RCC 7860 (cell line): ENCODE measurements around the gene KLHDC8B.

Experiments used
- DNase-seq: peaks from one replicate; pipeline ENCODE4 v3.0.0-alpha.2; 2015; ENCODE audit warnings: low spot score
- FAIRE-seq: peaks from 2 replicates; lab custom pipeline; 2012; peaks lifted over from hg19 to GRCh38; lab: Jason Lieb, UNC

The KLHDC8B gene

DNA sequence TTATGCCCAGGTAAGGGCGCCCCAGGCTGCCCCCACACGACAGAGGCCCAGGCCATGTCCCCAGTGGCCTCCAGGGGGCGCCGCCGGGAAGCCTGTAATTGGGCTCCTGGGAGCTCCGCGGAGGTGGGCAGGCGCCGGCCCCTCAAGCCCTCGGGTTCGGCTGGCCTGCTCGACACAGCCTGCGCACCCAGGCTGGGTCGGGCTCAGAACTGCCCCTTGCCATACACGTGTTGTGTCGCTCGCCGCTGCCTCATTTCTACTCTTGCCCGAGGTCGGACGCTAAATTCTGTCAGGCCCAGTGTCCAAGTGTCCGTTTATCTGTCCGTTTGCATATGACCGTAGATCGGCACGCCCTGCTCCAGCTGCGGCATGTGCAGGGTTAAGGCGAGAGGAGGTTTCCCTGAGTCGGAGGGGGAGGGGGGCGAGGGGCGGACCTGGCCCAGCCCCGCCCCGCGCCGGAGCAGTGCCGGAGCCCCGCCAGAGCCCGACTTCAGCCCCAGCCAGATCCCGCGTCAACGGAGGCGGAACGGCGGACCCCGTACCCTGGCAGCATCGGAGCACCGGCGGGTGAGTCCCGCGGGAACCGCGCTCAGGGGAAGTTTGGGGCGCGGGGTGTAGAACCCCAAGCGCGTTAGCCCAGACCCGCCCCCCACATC lies at the start of gene KLHDC8B:
Gene KLHDC8B (plus strand): TSS at position 480 of the 656 bp plus-strand sequence. CDS start 1,172 bp downstream, outside the sequence.
- FAIRE-seq, result no peak
- DNase-seq, result no peak

DNA sequence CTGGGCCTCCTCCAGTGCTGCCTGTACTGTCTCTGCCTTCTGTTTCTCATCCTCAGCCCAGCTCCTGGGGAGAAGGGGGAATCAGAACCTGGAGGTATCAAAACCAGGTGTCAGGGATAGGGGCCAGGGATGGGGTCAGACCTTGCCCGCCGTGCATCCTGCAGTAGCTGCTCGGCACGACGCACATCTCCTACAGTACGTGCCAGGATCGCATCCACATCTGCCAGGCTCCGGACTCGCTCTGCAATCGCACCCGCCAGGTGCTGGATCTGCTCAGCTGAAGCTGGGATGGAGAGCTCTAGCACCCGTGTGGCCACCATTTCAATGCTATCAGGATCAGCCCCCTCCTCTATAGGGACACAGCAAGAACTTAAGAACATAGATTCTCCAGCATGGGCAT lies 49.4 kb upstream of the KLHDC8B start:
- no peak for DNase-seq
- no peak for FAIRE-seq

DNA sequence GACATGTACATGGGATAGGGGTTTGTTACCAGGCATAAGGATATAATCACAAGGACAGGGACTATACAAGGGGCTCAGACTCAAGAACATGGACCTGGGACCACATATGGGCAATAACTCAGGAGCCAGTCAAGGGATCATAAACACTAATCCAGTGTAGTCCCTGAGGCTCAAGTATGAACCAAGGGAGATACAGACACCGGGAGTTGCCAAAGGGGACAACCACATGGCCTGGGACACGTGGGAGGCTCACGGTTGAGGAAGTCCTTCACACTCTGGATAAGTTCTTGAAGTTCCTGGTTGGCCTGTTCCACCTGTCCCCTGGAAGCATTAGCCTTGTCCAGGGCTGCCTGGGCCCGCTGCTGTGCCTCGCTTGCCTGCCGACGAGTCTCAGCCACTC lies 48.9 kb upstream of the KLHDC8B start:
- DNase-seq (no peak), FAIRE-seq (no peak)

DNA sequence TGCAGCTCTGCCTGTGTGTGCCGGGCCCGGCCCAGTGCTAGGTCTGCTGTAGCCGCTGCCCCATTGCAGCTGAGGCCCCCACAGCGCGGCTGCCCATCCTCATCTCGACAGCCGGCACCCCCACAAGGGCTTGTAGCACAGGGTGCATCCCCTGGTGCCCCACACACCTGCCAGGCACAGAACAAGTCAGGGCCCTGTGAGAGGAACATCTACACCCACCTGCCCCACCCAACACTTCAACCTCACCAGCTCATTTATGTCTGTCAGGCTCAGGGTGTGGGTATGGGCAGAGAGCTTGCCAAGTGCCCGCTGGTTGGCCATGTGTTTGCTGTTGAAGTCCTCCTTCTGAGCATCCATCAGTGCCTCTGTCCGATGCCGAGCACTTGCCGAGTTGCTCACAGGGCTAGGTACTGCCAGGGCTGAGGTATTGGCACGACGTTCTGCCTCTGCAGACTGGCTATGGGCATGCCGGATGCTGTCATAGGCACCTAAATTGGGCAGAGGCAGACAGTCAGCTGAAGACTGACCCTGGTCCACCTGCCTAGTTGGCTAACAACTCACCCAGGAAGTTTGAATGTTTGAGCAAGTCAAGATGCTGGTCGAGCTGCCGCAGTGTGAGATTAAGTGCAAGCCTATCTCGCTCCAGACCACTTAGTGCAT lies 48.4 kb upstream of the KLHDC8B start:
- no peak for DNase-seq
- no peak for FAIRE-seq

DNA sequence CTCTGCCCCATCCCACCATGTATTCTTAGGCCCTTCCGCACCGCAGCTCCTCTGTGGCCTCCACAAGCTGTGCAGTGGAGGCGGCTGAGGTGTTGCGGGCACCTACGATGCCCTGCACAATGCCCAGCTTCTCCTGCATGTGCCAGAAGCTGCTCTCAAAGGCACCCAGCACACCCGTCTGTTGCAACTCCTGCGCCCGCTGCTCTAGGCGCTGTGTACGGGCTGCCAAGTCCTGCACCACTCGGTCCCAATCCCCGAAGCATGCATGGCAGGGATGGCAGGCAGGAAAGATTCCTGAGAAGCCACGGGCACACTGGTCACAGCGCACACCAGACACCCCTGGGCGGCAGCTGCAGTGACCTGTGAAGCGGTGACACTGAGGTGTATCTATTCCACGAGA lies 47.7 kb upstream of the KLHDC8B start:
- DNase-seq (no peak), FAIRE-seq (no peak)

DNA sequence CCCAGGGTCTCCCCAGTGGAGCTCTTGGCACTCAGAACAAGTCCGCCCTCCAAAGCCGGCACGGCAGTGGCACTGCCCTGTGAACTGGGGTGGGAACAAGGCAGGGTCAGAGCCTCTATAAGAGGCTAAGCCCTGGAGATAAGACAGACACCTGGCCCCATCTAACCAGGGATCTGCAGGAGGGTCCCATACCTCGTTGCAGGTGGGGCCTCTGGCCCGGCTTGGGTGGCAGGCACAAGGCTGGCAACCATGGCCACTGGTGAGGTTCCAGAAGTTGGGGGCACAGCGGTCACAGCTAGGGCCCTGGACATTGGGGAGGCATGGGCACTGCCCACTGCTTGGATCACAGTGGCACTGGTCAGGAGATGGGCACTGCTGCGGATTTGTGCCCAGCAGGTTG lies 47.2 kb upstream of the KLHDC8B start:
- FAIRE-seq (no peak), DNase-seq (no peak)

DNA sequence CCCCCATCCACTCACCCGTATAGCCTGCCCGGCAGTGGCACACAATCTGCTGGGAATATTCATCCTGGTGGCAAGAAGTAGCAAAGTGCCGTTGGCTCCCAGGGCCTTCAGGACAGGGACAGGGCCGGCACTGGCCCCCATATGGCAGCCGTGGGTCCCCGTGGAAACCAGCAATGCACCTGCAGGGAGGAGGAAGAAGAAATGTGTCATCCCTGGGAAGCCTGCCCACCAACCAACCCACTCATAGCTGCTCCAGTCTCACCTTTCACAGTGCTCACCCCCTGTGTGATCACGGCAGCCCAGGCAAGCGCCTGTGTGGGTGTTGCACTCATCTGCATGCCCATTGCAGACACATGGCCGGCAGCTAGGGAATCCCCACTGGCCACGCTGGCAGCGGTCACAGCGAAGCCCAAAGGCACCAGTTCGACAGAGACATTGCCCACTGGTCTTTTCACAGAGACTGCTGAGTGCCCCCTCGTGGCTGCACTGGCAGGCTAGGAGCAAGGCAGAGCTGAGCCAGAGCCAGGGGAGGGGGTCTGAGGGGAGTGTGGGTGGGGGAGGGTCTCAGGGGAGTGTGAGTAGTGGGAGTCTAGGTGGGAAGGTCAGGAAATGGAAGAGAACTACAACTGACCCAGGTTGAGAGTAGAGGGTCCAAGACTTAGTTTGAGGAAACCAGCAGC lies 46.3 kb upstream of the KLHDC8B start:
- FAIRE-seq, result no peak
- DNase-seq, result no peak

DNA sequence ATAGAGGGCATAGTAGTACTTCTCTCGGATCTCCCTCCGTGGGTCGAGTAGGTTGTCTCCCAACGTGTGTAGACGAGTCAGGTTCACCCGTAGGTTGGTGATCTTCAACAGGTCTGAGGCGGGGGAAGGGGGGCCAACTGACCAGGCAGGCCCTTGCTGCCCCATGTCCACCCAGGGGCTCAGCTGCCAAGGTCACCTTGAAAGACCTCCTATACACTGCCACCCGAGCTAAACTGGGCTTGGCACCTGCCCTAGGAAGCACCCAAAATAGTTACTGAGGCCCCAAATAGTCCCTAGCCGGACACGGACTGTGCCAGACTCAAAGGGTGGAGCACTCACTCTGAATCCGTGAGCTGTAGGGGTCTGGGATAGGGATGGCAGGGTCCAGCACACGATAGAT lies 40.4 kb upstream of the KLHDC8B start:
- FAIRE-seq (no peak), DNase-seq (no peak)

DNA sequence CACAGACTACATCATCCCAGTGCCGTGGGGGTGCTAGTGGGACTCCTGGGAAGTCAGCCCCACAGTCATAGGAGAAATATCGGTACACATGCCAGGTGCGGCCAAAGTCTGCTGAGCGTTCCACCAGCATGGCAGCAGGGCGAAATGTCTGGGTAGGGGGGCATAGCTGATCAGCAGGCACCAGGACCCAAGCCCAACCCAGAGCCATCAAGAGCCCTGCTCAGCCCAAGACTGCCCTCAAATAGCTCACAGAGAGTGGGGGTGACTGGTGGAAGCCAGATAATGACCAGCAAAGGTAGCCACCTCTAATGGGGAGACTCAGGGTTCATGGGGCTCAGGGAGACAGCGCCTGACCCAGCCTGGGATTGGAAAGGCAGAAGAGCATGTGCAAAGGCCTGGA lies 39.8 kb upstream of the KLHDC8B start:
- FAIRE-seq, result no peak

DNA sequence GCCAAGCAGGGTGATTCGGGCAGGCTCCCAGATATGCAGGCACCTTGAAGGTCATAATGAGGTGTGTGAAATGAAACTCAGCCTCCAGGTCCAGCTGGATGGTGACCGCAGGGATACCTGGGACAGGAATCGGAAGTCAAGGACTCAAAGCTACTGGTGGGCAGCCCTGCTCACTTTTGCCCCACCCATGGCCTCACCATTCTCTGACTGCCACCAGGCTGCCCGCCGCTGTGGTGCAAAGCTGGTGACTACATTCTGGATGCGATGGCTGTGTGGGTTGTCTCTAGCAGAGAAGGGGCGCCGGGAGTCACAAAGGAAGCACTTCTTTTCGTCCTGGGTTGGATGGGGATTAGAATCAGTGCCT lies 39.3 kb upstream of the KLHDC8B start:
- FAIRE-seq (no peak), DNase-seq (no peak)

More for the DNA sequence above, 39.8 kb upstream of the KLHDC8B start:
- DNase-seq, result no peak

DNA sequence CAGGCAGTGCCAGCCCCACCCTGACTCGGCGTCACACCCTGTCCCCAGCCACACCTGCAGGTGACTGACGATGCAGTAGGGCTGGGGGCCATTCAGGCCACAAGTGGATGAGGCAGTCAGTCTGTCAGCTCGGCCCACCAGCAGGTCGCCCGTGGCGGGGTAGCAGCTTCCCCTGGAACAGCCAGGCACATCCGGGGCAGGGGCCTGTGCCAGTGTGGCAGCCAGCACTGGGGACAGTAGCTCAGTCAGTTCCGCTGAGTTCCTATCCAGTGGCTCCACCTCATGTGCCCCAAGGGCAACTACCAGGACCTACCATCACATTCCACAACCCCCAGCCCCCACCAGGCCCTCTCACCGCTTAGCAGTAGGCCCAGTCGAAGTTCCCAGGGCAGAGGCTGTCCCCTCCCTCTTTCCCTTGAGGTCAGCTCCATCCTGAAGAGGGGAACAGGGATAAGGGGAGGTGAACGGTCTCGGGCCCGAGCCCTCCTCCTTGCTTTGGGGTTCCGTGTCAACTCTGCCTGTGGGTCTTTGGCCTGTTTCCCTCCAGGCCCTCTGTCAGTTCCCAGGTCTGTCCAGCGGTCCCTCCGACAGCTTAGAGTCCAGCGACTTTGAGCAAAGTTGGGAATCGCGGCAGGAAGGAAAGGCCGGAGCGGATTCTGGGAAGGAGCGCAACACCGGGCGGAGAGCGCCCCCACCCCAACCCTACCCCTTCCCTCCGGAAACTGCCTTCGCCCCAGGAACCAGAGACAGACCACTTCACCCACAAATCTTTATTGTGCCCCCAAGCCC lies 38.8 kb upstream of the KLHDC8B start, which contains the start of gene LAMB2:
Gene LAMB2 (minus strand): TSS at position 614 of the 789 bp plus-strand sequence. CDS start 183 bp downstream, at position 431.
- no peak for FAIRE-seq
- DNase-seq, result peak; percentile 52

DNA sequence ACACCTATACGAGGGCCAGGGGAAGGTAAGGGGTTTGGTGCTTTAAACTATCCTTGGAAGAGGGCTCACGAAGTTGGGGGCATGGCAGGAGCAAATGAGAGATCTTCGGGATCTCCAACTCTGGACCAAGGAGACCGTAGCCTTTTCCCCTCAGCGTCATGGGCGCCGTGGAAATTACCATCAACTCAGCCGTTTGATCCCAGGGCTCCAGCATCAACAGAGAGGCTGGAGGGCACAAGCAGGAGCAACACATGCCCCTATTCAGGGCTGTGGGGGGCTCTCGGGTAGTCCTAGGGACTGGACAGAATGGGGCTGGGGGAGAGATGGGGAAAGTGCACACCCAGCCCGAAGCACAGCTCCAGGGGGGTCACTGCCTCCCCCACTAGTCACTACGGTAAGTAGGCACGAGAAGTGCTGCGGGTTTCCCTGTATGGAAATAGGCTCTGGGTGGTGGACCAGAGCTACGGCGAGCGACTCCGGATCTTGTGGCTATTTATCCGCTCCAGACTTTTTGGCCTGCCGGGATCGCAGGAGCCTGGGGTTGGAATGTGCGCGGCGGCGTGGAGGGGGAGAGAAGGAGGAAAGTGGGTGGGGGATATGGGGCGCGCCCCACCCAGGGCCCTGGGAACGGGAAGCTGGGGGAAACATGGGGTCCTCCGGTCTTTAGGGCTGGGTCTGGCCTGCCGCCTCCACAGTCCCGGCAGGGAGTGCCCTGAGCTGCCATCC lies 38.0 kb upstream of the KLHDC8B start:
- no peak for FAIRE-seq
- DNase-seq, result peak; percentile 72

DNA sequence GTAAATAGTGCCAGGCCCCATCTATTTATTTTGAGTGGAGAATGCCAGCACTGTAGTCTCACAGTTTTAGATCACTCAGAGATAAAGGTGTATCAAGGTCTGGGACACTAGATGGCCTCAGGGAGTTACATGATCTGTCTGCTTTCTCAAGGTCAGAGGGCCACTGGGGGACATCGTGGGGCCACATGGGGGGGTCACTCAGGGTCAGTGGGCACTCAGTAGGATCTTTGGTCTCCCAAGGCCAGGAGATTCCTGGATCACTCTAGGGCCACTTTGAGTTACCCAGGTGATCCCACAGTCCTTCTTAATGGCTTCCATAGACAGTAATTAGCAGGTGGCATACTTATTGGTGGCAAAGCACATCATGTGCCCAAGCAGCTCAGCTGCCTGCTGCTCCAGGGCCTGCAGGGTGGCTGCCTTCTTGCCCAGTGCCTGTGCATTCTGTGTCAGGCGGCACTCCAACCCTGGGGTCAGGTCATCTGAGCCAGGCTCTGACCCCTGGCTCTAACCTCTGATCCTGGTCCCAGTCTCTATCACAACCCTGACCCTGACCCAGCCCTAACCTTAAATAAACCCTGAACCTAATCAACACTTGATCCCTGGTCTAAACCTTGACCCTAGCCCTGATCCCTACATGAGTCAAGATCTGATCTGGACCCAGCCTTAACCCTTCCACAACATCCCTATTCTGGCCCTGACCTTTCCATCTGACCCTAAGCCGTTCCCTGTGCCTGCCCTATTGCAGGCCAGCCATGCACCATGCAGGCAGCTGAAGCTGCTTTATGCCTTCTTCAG lies 36.7 kb upstream of the KLHDC8B start:
- DNase-seq, result no peak
- FAIRE-seq, result no peak

DNA sequence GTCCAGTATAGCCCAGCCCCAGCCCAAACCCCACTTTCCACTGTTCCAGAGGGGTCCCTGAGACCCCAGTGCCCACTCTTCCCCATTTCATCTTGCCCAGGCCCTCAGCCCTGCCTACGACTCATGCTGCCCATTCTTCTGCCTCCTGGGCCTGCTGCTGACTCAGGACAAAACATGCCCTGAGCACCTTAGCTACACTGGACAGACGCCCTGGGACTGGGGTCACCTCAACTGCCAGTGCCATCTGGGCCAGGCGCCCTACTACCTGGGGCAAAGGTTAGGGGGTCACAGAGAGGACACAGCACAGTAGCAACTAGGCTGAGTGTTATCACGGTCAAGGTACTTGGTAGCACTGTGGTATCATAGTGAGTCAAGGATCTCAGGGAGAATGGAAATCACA lies 35.9 kb upstream of the KLHDC8B start:
- DNase-seq, result no peak
- no peak for FAIRE-seq

DNA sequence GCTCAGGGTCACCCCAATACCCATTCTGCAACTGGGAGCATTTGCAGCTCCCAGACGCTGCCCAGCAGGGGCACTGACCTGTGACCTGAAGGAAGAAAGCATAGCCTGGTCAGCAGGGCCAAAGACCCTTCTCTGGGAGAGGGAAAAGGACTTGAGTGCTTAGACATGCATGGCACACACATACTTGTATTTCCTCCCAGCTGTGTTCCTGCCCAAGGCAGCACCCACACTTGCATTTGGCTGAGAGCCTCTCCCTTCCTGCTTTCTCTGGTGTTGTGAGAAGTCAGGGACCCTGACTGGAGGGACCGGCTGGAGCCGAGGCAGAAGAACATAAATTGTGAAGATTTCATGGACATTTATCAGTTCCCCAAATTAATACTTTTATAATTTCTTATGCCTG lies 31.3 kb upstream of the KLHDC8B start:
- no peak for DNase-seq
- FAIRE-seq, result no peak

DNA sequence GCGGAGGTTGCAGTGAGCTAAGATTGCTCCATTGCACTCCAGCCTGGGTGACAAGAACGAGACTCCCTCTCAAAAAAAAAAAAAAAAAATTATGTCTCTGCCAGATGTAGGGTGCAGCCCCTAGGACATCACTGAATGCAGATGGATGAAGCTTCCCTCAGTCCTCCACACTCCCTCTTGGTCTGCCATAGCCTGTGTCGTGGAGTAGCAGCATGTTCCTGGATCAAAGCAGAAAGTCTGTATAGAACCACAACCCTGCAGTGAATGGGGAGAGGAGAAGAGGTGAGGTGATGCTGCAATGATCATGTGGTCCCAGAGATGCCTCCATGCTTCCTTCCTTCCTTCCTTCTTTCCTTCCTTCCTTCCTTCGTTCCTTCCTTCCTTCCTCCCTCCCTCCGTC lies 23.2 kb upstream of the KLHDC8B start:
- FAIRE-seq (no peak), DNase-seq (no peak)

DNA sequence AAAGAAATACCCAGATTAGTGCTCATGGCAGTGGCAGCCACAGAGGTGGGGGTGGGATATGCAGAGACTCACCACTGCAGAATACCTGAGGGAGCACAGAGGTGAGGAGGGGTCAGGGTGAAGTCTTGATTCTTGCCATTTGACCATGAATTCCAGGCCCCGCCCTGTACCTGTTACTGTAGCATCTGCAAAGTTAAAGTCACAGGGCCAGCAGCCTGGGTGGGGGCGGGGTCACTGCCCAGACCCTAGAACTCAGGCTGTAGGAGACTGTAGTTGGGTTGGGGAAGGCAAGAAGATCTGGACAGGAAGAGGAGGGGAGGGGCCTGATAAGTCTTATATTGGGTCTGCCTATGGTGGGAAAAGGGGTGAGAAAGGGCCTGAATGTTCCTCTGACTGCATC lies 19.8 kb upstream of the KLHDC8B start:
- DNase-seq (no peak), FAIRE-seq (no peak)

DNA sequence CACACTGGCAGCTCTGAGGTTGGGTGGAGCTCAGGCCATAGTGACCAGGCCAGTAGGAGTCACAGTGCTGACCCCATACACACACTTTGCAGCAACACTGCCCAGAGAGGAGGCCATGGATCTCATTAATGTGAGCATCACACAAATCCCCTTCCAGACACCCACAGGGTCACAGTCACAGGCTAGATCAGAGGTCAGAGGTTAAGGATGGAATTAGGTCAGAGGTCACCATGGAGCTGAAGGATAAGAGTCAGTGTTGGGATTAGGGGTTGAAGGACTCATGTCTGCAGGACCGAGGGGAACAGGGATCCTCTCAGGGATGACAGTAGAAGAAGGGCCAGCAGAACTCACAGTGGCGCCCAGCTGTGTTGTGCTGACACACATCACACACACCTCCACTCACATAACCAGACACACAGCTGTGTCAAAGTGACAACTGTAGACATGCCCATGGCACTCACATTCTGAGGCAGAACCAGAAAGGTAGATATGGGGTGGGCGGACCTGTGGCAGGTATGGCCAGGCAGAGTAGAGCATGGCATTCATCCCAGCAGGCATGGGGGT lies 18.0 kb upstream of the KLHDC8B start:
- DNase-seq (no peak), FAIRE-seq (no peak)

DNA sequence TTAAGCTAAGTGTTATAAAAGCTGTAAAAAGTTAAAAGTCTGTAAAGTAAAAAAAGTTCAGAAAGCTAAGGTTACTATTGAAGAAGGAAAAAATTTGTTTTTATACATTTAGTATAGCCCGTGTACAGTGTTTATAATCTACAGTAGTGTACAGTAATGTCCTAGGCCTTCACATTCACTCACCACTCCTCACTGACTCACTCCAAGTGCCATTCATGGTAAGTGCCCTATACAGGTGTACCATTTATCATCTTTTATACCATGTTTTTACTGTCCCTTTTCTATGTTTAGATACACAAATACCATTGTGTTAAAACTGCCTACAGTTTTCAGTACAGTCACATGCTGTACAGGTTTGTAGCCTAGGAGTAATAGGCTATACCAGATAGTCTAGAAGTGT lies 14.1 kb upstream of the KLHDC8B start:
- FAIRE-seq, result no peak
- no peak for DNase-seq
